ENCODE data around the gene USF2. TPM values are rescaled to one million over a fixed set of nuclear protein-coding genes. Genes with fewer than 3 reads are reported as not detected.

The USF2 gene
- polyA plus RNA-seq, 1 of the 3 experiments (the other 2 are of a cell fraction) = 102 TPM

DNA sequence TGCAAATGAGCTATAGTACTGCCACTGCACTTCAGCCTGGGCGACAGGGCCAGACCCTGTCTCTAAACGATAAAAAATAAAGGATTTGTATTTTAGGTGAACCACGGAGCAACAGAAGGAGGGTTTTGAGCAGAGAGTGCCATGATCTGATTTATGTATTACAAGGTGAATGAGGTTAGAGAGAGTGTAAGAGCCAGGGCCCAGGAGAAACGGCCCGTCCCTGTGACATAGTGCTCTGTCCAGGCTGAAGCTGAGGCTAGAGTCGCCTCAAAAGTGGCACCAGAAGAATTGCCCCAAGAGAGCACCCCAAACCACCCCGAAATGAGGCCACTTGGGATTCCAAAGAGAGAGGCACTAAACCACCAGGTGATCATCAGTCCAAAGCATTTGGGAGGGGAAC, 40.1 kb downstream of the USF2 start:
- 43% methylated on average over 7 of the region's 7 CpGs for WGBS (ENCODE audit: low lambda C conversion rate)
- Histone ChIP-seq H3K27me3 (ENCODE audit: insufficient read depth) (peaks cover 10% of the 10 kb centered on the region), H3F3A (replicated peaks; ENCODE audit: insufficient read depth) (no peaks in the 10 kb centered on the region), H3K4me1 (ENCODE audit: control insufficient read depth in 1 of 2, insufficient read depth in 2 of 2, low read depth in 1 of 2, low read length in 1 of 2) (no peaks in the 10 kb centered on the region), H3K4me2 (no peak overlapping the region), H3K36me3 (replicated peaks in 1 of 2; ENCODE audit: control insufficient read depth in 1 of 2, insufficient read depth in 2 of 2, low read length in 1 of 2) (no peaks in the 10 kb centered on the region), H3K4me3 (ENCODE audit: low read depth in 2 of 2, low read length in 1 of 2) (no peak overlapping the region), H3K9me3 (no peaks in the 10 kb centered on the region), H4K20me1 (ENCODE audit: insufficient read depth) (no peaks in the 10 kb centered on the region), H3K79me2 (ENCODE audit: insufficient read depth) (no peaks in the 10 kb centered on the region), H3K27ac (ENCODE audit: low read depth in 2 of 2, low read length in 1 of 2) (no peak overlapping the region), H3K9me2 (no peaks in the 10 kb centered on the region), H3K9ac (no peak overlapping the region), H2AFZ (ENCODE audit: low read depth) (no peak overlapping the region)
- TF ChIP-seq SIN3A (IDR thresholded peaks at IDR 0.05; ENCODE audit: borderline replicate concordance, low read depth, low read length) = no peak
- TF ChIP-seq, protein P1, sequence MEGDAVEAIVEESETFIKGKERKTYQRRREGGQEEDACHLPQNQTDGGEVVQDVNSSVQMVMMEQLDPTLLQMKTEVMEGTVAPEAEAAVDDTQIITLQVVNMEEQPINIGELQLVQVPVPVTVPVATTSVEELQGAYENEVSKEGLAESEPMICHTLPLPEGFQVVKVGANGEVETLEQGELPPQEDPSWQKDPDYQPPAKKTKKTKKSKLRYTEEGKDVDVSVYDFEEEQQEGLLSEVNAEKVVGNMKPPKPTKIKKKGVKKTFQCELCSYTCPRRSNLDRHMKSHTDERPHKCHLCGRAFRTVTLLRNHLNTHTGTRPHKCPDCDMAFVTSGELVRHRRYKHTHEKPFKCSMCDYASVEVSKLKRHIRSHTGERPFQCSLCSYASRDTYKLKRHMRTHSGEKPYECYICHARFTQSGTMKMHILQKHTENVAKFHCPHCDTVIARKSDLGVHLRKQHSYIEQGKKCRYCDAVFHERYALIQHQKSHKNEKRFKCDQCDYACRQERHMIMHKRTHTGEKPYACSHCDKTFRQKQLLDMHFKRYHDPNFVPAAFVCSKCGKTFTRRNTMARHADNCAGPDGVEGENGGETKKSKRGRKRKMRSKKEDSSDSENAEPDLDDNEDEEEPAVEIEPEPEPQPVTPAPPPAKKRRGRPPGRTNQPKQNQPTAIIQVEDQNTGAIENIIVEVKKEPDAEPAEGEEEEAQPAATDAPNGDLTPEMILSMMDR (IDR thresholded peaks at IDR 0.05) = no peak
- TF ChIP-seq TEAD4 (IDR thresholded peaks at IDR 0.05; ENCODE audit: borderline replicate concordance, insufficient read depth) = no peak
- no peak for DNase-seq
- POLR2A ChIA-PET = no interaction called here
- CTCF ChIA-PET = interaction anchor here (0.6 kb wide), 1 partner anchor 114 kb away, joined by 3 read pairs; no protein-coding TSS in a partner anchor

DNA sequence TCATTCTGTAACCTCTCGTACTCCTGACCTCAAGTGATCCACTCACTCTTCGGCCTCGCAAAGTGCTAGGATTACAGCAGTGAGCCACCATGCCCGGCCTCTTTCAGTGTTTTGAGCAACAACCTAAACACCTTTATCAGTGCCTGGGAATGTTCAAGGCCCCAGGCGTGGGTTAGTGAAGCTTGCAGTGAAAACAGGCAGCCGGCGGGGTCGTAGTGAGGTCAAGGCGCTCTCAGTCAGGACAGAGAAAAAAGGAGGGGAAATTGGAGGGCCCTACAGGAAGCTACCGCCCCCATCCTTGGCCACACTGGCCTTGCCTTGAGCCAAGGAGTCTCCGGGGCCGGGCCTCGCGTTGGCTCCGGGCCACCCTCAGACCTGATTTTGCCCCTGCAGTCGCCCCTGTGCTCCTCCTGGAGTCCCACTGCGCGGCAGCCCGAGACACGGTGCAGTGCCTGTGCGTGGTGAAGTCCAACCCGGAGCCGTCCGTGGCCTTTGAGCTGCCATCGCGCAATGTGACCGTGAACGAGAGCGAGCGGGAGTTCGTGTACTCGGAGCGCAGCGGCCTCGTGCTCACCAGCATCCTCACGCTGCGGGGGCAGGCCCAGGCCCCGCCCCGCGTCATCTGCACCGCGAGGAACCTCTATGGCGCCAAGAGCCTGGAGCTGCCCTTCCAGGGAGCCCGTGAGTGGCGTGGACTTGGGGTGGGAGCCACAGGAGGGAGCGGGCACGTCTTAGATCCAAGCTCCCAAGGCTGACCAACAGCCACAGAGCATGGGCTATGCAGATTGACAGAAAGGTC, 40.9 kb downstream of the USF2 start:
- no peaks in the 10 kb centered on the region for H4K20me1 ChIP-seq (ENCODE audit: insufficient read depth)
- H3F3A ChIP-seq (replicated peaks; ENCODE audit: insufficient read depth) = no peaks in the 10 kb centered on the region
- peaks cover 6% of the 10 kb centered on the region; the same call in 1 of the 2 replicates for H3K27me3 ChIP-seq (ENCODE audit: insufficient read depth)
- no peaks in the 10 kb centered on the region for H3K9me2 ChIP-seq
- H3K4me3 ChIP-seq (ENCODE audit: low read depth in 2 of 2, low read length in 1 of 2) = no peak overlapping the region
- WGBS (ENCODE audit: low lambda C conversion rate) = 62% methylated on average over 24 of the region's 47 CpGs
- ChIA-PET CTCF (interaction anchor here (0.7 kb wide), 1 partner anchor 44 kb away, joined by 3 read pairs; no protein-coding TSS in a partner anchor), POLR2A (no interaction called here)
- H3K4me1 ChIP-seq (ENCODE audit: control insufficient read depth in 1 of 2, insufficient read depth in 2 of 2, low read depth in 1 of 2, low read length in 1 of 2) = no peaks in the 10 kb centered on the region
- TF ChIP-seq GABPA (IDR thresholded peaks at IDR 0.05; ENCODE audit: low read depth) (no peak), RXRA (IDR thresholded peaks at IDR 0.05; ENCODE audit: borderline replicate concordance, low read depth) (no peak), CHD2 (IDR thresholded peaks at IDR 0.05; ENCODE audit: low read length, partially characterized antibody) (no peak), FOSL2 (IDR thresholded peaks at IDR 0.05; ENCODE audit: borderline replicate concordance, low read depth) (no peak), POLR2AphosphoS5 (IDR thresholded peaks at IDR 0.05; ENCODE audit: low read depth, low read length) (no peak), TAF1 (IDR thresholded peaks at IDR 0.05; ENCODE audit: borderline replicate concordance, low read depth, low read length) (no peak), EP300 (IDR thresholded peaks at IDR 0.05; ENCODE audit: borderline replicate concordance in 1 of 2, low read depth in 1 of 2, low read length in 1 of 2) (no peak)
- TF ChIP-seq, protein P1 (IDR thresholded peaks at IDR 0.05) = no peak
- no peak overlapping the region for H2AFZ ChIP-seq (ENCODE audit: low read depth)
- no peaks in the 10 kb centered on the region for H3K9me3 ChIP-seq
- DNase-seq = no peak
- no peaks in the 10 kb centered on the region for H3K36me3 ChIP-seq (replicated peaks in 1 of 2; ENCODE audit: control insufficient read depth in 1 of 2, insufficient read depth in 2 of 2, low read length in 1 of 2)
- no peak overlapping the region for H3K27ac ChIP-seq (ENCODE audit: low read depth in 2 of 2, low read length in 1 of 2)
- H3K9ac ChIP-seq = no peak overlapping the region
- H3K4me2 ChIP-seq = no peak overlapping the region
- H3K79me2 ChIP-seq (ENCODE audit: insufficient read depth) = no peaks in the 10 kb centered on the region
